H1 (cell line): ENCODE measurements around the gene RPA3. TPM values are rescaled to one million over a fixed set of nuclear protein-coding genes. Genes with fewer than 3 reads are reported as not detected.

Source experiments
- BACH1 ChIP-seq: IDR thresholded peaks from 2 replicates; pipeline ENCODE4 v1.6.1; 2012; ENCODE audit warnings: low read length, improper control_type of control experiment
- BRCA1 ChIP-seq: IDR thresholded peaks from 2 replicates; pipeline ENCODE4 v1.6.1; 2012; ENCODE audit warnings: low read depth, low read length, improper control_type of control experiment
- CHD7 ChIP-seq: fragments of 300-600 bp; sonication (generic); IDR thresholded peaks from 2 replicates; pipeline ENCODE4 v1.7.1; 2012; ENCODE audit warnings: low read length, moderate library complexity, mild to moderate bottlenecking, inconsistent platforms; ENCODE audit not compliant: insufficient replicate concordance
- EGR1 ChIP-seq: IDR thresholded peaks from 2 replicates; pipeline ENCODE4 v1.6.1; 2011; ENCODE audit warnings: low read depth, low read length, borderline replicate concordance
- EP300 ChIP-seq, 2 experiments: IDR thresholded peaks; 1 replicate in 1 of 2; 2 replicates in 1 of 2; pipeline ENCODE4 v1.6.1; 2011 to 2012; ENCODE audit warnings: low read depth in 2 of 2, low read length in 2 of 2, mild to moderate bottlenecking in 2 of 2, borderline replicate concordance in 1 of 2, inconsistent platforms in 1 of 2, moderate library complexity in 1 of 2
- MAX ChIP-seq: IDR thresholded peaks from 2 replicates; pipeline ENCODE4 v1.6.1; 2012; ENCODE audit warnings: inconsistent platforms
- NRF1 ChIP-seq: IDR thresholded peaks from 2 replicates; pipeline ENCODE4 v1.6.1; 2011; ENCODE audit warnings: mild to moderate bottlenecking, low read depth, low read length, improper control_type of control experiment
- SP1 ChIP-seq: IDR thresholded peaks from 2 replicates; pipeline ENCODE4 v1.6.1; 2011; ENCODE audit warnings: low read depth, low read length
- TCF12 ChIP-seq: IDR thresholded peaks from 2 replicates; pipeline ENCODE4 v1.6.1; 2011; ENCODE audit warnings: low read depth, mild to moderate bottlenecking, low read length
- TEAD4 ChIP-seq: IDR thresholded peaks from 2 replicates; pipeline ENCODE4 v1.6.1; 2012; ENCODE audit warnings: low read depth, low read length, inconsistent platforms, mixed read lengths
- USF2 ChIP-seq: IDR thresholded peaks from 2 replicates; pipeline ENCODE4 v1.6.1; 2011; ENCODE audit warnings: low read length, improper control_type of control experiment
- polyA plus RNA-seq, 7 experiments: library from polyadenylated mRNA; depleted of rRNA in 3 of 7; stranded (reverse) in 5 of 7; unstranded in 2 of 7; fragments of >200 nt in 5 of 7; fragments of 200-250 nt in 2 of 7; gene quantifications; 1 replicate in 5 of 7; 2 replicates in 1 of 7; 4 replicates in 1 of 7; pipeline versions ENCODE4 v1.2.1 to v1.2.3, GENCODE V29; 2011 to 2013; ENCODE audit warnings: missing spikeins in 2 of 7, mixed read lengths in 2 of 7
- total RNA-seq: library from RNA; stranded (reverse); fragmentation: NEBNext Ultra II Directional; extraction: Animal tissue kit (Norgen Biotek cat#: 25700); gene quantifications from 2 replicates; pipeline ENCODE4 v1.2.1, GENCODE V29; 2021

Gene RPA3
- total and polyA plus RNA-seq, 2 of the 8 experiments (the other 6 are each of a cell fraction or from before 2014, with no cell fraction given), result 60.2 to 105 TPM

- TF ChIP-seq CHD7, result no peak
- TF ChIP-seq EP300 (IDR thresholded peaks at IDR 0.05; ENCODE audit: borderline replicate concordance in 1 of 2, low read depth in 2 of 2, low read length in 2 of 2), result no peak
- no peak for TF ChIP-seq TEAD4
- no peak for TF ChIP-seq USF2
- TF ChIP-seq SP1, result no peak
- TF ChIP-seq BRCA1, result no peak
- no peak for TF ChIP-seq TCF12
- TF ChIP-seq EGR1, result no peak
- no peak for TF ChIP-seq BACH1
- no peak for TF ChIP-seq NRF1
- TF ChIP-seq MAX, result no peak
Observed at GRCh38 chr7:7710469-7710868, 7.9 kb downstream of the RPA3 start (continued).
